ENCODE data around the gene TGIF2.
"Not testable (repeated sequence)": the region's sequence is repeated elsewhere in the genome, so short reads cannot be mapped to it uniquely, and the experiment has no call there.

The TGIF2 gene

DNA sequence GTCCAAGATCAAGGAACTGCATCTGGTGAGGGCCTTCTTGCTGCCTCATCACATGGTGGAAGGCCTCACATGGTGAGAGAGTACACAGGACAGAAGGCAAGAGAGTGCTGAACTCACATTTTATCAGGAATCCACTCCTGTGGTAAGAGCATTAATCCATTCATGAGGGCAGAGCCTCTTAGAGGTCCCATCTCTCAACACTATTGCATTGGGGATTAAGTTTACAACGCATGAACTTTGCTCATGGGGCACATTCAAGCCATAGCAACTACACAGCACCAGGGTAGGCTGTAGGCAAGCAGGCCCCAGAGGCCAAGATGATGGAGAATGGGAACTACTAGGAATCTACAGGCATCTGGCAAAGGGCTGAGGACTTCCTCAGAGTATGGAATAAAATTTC is 10.0 kb upstream of the TGIF2 start:
- no peak for DNase-seq (ENCODE audit: low read depth)
- no peak overlapping the region for H3K4me3 ChIP-seq (ENCODE audit: low read length)
- TF ChIP-seq, protein P1, sequence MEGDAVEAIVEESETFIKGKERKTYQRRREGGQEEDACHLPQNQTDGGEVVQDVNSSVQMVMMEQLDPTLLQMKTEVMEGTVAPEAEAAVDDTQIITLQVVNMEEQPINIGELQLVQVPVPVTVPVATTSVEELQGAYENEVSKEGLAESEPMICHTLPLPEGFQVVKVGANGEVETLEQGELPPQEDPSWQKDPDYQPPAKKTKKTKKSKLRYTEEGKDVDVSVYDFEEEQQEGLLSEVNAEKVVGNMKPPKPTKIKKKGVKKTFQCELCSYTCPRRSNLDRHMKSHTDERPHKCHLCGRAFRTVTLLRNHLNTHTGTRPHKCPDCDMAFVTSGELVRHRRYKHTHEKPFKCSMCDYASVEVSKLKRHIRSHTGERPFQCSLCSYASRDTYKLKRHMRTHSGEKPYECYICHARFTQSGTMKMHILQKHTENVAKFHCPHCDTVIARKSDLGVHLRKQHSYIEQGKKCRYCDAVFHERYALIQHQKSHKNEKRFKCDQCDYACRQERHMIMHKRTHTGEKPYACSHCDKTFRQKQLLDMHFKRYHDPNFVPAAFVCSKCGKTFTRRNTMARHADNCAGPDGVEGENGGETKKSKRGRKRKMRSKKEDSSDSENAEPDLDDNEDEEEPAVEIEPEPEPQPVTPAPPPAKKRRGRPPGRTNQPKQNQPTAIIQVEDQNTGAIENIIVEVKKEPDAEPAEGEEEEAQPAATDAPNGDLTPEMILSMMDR (conservative IDR thresholded peaks at IDR 0.05; ENCODE audit: low read length): no peak

DNA sequence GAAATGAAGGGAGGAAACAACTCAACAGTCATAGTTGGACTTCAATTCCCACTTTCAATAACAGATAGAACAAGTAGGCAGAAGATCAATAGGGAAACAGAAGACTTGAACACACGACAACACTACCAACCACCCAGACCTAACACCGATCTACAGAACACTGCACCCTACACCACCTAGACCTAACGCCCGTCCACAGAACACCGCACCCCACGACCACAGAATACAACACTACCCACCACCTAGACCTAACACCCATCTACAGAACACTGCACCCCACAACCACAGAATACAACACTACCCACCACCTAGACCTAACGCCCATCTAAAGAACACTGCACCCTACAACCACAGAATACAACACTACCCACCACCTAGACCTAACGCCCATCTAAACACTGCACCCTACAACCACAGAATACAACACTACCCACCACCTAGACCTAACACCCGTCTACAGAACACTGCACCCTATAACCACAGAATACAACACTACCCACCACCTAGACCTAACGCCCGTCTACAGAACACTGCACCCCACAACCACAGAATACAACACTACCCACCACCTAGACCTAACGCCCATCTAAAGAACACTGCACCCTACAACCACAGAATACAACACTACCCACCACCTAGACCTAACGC is 9.2 kb upstream of the TGIF2 start:
- not testable (repeated sequence) for H3K4me3 ChIP-seq (ENCODE audit: low read length); DNase-seq (ENCODE audit: low read depth)

DNA sequence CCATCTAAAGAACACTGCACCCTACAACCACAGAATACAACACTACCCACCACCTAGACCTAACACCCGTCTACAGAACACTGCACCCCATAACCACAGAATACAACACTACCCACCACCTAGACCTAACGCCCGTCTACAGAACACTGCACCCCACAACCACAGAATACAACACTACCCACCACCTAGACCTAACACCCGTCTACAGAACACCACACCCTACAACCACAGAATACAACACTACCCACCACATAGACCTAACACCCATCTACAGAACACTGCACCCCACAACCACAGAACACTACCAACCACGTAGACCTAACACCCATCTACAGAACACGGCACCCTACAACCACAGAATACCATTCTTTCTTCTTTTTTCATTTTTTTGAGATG is 8.7 kb upstream of the TGIF2 start:
- not testable (repeated sequence) for DNase-seq (ENCODE audit: low read depth)

DNA sequence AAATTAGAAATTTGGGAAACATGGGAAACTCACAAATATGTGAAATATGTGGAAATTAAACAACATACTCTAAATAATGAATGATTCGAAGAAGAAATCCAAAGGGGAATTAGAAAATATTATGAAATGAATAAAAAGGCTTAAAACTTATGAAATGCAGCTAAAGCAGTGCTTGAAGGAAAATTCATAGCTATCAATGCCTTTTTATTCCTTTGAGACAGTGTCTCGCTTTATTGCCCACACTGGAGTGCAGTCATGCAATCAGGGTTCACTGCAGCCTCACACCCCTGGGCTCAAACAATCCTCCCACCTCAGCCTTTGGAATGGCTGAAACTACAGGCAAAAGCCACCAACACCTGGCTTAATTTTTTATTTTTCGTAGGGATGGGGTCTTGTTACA is 7.9 kb upstream of the TGIF2 start:
- H3K4me3 ChIP-seq (ENCODE audit: low read length): no peak overlapping the region
- TF ChIP-seq, protein P1 (conservative IDR thresholded peaks at IDR 0.05; ENCODE audit: low read length): no peak
- no peak for DNase-seq (ENCODE audit: low read depth)

More for the DNA sequence above, 8.7 kb upstream of the TGIF2 start:
- not testable (repeated sequence) for H3K4me3 ChIP-seq (ENCODE audit: low read length)

DNA sequence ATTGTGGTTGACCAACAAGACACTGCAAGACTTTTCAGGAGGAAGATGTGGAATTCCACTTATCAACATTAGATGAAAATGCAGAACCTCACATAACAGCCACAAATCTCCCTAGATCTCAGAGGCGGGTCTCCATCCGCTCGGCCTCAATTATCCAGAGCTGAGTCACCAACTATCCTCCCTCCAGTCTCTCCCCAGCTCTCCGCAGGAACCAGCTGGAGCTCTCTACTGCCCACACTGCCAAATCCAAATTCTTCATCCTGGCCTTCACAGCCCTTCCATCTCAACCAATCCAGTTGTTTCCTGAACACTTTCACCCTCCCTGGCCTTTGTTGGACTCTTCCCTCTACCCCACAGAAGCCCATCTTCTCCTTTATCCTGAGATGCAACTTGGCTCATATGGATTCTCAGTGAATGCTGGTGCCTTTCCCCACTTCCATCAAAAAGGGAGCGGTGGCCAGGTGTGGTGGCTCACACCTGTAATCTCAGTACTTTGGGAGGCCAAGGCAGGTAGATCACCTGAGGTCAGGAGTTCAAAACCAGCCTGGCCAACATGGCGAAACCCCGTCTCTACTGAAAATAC is 3.5 kb upstream of the TGIF2 start:
- H3K4me3 ChIP-seq (ENCODE audit: low read length): no peak overlapping the region

DNA sequence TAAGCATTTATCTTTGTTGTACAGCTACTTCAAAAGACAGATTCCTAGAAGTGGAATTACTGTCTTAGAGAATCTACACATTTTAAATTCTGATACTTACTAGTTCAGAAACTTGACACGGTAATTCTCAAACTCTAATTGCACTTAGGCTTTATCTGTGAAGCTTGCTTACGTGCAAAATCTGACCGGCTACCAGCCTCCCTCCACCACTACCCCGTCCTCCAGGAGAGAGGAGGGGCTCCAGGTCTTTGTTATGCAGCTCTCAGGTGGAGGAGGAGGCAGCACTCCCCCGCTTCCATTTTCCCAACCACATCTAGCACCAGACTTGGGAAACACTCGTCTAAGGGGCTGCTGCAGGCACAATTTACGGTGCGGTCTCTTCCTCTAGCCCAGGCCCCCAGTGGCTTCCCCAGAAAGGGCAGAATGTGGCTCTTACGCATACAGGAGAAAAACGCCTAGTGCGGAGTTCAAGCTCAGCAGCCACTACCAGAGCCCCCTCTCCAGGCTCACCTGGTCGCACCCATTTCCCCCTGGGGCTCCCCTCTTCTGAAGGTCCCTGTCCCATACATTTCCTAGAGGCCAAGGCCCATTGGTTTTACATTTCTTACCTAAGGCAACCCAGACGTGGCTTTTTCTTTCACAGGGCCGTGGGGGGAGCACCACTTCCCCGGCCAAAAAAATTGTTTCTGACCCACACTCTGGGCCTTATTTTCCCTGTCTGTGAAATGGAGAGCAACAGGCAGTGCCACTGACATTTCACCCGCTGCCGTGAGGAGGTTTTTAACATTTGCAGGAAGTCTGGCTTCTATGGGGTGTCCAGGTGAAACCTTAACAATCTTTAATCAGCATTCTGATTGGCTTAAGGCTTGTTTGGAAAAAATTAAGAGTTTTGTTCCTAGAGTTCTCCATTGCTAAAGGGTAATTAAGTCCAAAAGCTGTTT is 1.6 kb upstream of the TGIF2 start:
- TF ChIP-seq, protein P1 (conservative IDR thresholded peaks at IDR 0.05; ENCODE audit: low read length): no peak
- H3K4me3 ChIP-seq (ENCODE audit: low read length): no peak overlapping the region
- DNase-seq (ENCODE audit: low read depth): no peak

More for the DNA sequence above, 3.5 kb upstream of the TGIF2 start:
- peak; percentile 65 for DNase-seq (ENCODE audit: low read depth)
- TF ChIP-seq, protein P1 (conservative IDR thresholded peaks at IDR 0.05; ENCODE audit: low read length): peak; percentile 17; the same call in 1 of the 2 replicates

DNA sequence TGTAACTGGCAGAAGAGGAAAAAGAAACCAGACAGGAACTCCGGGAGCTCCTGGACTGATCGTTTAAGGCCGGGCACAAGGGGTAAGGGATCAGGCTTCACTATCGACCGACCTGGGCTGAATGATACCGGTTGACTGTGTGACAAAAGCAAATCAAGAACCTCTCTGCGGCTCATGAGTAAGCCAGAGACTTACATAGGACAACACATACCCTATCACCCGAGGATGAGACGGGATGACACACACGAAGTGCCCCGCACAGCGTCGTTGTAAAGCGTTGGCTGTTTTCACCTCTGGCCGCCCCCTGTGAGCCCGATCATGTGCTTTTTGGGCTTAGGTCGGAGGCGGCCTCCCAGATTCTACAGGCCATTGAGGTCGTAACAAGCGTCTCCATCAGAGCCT is 695 bp upstream of the TGIF2 start:
- TF ChIP-seq, protein P1 (conservative IDR thresholded peaks at IDR 0.05; ENCODE audit: low read length): no peak
- DNase-seq (ENCODE audit: low read depth): peak; percentile 20
- H3K4me3 ChIP-seq (ENCODE audit: low read length): peak overlapping the region; percentile 53
